GM21619 (cell line): Measurements from ENCODE around the gene MAP2K6.
A peak's percentile ranks its signal among the peaks of the same experiment; 100 is the strongest.

Experiments
- ATAC-seq: cut with Tn5 transposase; IDR thresholded peaks from one replicate; pipeline ENCODE4 v1.9.1; 2021; ENCODE audit not compliant: unreplicated experiment

The MAP2K6 gene

DNA sequence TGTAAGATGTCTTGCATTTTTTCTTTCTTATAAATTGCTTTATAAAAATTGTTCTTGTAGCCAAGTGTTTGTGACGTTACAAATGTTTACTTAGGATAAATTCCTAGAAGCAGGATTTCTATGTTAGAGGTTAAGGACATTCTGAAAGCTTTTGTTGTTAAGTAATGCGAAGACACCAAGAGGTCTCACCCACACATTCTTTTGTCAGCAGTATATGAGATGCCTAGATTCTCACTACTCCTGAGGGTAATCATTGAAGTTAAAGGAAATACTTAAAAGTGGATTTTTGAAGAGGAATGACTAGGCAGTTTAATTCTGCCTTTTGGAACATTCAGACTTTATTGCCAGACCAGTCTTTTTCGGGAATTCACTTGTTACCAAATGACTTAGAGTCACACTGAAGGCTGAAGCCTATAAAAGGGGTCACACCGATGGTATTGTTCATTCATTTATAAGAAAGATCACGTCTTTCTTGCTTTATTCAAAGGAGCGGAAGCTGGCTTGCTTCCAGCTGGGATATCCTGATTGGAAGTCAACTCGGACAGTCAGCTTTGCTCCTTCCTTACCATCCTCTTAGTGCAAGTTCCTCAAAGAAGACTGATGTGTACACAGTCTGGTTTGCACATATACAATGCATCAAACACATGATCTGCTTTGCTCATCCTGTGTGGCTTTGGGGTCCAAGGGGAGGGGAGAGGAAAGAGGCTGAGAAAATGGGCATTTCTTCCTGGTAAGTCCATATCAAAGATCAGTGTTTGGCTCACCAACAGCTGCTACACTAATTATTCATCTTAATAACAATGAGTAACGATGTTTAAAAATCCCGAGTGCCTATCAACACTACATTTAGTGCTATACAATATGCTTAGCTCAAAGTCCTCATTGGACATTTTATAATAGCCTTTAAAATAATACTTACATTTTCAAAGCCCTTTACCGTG lies 160.0 kb downstream of the MAP2K6 start:
- no peak for ATAC-seq

DNA sequence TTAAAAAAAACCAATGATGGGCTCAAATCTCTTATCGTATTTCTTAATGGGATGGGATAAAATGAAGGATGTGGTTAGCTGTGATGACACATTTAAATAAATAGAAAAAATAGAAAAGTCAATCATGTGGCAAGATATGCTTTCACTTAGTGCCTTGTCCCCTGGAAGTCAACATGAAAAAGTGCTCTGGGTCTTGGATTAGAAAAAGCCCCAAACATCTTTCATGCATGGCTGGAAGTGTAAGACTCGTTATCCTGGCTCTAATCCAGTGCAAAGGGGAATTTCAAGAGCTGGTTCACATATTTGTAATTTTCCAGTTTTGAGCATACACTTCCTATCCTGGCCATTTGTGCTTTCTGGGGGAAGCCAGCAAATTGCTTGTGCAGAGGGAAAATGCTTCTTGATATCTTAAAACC lies 160.9 kb downstream of the MAP2K6 start:
- no peak for ATAC-seq

DNA sequence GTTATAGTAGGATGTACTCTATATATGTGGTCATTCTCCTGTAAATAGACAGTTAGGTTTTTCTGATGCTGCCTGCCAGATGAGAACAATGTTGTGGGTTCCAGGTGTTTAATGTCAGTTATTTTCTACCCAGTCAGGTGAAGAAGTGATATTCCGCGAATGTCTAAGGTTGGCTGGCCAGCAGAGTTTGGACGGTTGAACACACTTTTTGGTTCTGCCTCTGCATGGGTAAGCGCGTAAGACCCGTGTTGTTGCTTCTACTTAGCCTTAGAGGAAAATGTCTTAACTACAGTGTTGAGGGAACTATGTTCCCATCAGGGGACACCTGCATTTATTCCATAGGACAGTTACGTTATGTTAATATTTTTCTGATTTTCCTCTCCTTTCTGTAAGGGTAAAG lies 162.6 kb downstream of the MAP2K6 start:
- no peak for ATAC-seq

GRCh38 chr17:69578385-69578936 lies 164.0 kb downstream of the MAP2K6 start:
- no peak for ATAC-seq

DNA sequence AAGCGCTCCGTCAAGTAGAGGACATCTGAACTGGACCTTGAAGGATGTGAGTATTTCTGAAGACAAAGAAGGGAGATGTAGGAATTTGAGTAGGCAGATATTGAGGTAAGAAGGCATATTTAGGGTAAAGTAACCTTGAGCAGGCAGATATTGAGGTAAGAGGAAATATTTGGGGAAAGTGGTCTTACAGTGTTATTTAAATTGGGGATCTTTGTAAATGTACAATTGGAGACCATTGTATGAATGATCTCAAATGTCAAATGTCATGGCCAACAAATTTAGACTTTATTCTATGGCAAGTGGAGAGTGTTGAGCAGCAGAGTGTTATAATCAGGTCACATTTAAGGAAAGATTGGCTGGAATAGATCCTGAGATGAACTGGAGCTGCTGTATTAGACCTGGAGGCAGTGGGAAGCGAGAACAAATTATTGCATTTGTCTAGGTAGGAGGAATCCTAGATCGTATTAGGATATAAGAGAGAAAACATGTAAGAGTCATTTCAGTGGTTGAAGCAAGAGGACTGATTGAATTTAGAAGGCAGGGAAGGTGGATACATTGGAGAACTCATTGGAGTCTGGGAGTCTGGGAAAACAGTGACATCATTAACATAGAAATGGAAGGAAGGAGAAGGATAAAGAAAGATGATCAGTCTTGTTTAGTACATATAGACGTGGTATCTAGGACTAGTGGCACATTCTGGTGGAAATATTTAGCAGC lies 165.6 kb downstream of the MAP2K6 start:
- no peak for ATAC-seq

- peak; percentile 77 for ATAC-seq
These were observed 166.8 kb downstream of the MAP2K6 start for GRCh38 chr17:69581061-69581961.

- no peak for ATAC-seq
These were observed 173.8 kb downstream of the MAP2K6 start for GRCh38 chr17:69588316-69588715.

GRCh38 chr17:69588827-69589239 lies 174.3 kb downstream of the MAP2K6 start:
- ATAC-seq, result no peak

GRCh38 chr17:69590671-69591070 lies 176.2 kb downstream of the MAP2K6 start:
- no peak for ATAC-seq

DNA sequence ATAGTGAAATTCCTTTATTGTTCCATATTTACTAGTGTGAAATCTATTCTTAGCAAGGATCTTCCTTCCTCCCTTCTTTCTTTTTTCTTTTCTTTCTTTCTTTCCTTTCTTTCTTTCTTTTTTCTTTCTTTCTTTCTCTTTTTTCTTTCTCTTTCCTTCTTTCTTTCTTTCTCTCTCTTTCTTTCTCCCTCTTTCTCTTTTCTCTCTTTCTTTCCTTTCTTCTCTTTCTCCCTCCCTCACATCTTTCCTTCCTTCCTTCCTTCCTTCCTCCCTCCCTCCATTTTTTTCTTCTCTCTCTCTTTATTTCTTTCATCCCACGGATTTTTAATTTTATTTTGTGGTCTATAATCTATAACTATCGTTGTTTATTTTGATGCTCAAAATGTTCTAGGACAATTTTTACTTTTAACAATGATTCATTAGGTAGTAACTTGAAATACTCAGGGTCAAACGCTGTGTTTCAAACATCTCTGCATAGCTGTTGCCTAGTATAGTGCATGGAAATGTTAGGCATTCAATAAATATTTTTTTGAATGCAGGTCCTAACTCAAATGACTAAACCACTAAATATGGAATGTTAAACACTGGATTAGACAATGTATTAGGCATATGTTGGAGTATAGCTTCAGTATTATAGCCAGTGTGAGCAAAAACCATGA lies 178.3 kb downstream of the MAP2K6 start:
- ATAC-seq, result no peak

- ATAC-seq, result no peak
These were observed 178.8 kb downstream of the MAP2K6 start for GRCh38 chr17:69593351-69593715.

DNA sequence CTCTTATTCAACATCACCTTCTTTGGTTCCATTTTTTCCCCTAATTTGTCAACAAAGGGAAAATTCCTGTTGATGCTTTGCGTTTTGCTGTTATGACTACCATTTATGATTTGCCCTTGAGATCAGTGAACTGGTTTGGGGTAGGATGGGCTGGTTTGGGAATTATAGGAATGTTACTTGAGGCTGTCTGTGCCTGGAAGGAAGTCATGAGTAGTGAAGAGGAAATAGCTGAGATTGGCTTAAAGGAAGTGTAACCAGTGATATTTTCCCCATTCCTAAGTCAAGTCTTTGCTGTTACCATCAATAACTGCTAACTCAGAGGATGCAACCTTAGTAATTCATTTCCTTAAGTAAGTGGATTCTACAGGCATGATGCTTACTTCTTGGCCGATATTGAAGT lies 179.2 kb downstream of the MAP2K6 start:
- ATAC-seq, result no peak

GRCh38 chr17:69594641-69595040 lies 180.1 kb downstream of the MAP2K6 start:
- ATAC-seq, result no peak

- ATAC-seq, result no peak
These were observed 181.6 kb downstream of the MAP2K6 start for GRCh38 chr17:69596141-69596540.

DNA sequence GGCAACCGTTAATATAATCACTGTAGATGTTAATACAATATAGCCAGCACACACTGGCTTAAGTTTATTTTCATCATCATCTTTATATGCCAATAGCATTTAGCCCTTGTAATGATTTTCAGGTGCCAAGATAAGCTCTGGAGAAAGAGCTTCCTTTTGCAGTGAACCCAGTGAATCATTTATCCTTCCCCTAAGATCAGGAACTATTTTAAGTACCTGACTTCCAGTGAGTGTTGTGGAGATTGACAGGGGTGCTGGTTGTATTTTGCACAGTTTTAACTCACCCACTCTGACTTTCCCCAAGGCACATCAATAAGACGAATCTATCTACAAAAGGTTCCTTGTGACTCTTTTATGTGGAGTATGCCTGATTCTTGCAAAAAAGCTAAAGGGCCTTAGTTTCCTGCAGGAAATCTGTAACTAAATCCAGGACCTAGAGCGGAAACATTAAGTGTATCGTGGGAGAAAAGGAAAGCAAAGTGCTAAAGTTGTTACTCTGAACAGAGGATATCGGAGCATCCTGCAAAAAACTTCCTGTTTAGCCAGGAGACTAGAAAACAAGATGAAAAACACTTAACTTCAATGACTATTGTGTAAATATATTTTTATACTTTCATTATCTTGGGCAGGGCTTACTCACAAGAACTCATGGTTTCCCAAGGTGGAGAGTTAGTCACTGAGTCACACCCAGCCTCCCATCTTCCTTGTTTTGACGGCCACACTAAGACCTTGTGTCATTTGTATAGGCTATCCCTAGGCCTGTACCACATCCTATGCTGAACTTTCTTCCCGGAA lies 183.6 kb downstream of the MAP2K6 start:
- no peak for ATAC-seq

DNA sequence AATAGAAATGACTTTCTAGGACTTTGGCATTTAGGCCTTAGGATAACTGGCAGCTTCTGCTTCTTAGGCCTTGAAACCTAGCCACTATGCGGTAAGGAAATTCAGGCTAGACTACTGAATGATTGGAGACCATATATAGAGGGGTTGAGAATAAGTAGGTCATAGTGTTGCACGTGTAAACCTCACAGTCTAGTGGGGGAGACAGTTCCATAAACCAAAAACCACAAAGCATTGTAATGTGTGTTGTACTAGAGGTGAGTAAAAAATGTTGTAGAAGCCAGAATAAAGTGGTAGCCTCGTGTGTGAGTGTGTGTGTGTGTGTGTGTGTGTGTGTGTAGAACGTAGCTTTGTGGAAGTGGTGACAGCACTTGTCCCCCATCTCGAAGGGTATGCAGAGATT lies 188.5 kb downstream of the MAP2K6 start:
- no peak for ATAC-seq
